IPS DF 19.7 (cell line): ENCODE data around the gene PIK3IP1.
"Not testable (repeated sequence)": the region's sequence is repeated elsewhere in the genome, so short reads cannot be mapped to it uniquely, and the experiment has no call there.

ENCODE experiments used
- DNase-seq: peaks from one replicate; pipeline ENCODE4 v3.0.0-alpha.2; 2013; ENCODE audit warnings: low read depth, low spot score

Gene PIK3IP1

DNA sequence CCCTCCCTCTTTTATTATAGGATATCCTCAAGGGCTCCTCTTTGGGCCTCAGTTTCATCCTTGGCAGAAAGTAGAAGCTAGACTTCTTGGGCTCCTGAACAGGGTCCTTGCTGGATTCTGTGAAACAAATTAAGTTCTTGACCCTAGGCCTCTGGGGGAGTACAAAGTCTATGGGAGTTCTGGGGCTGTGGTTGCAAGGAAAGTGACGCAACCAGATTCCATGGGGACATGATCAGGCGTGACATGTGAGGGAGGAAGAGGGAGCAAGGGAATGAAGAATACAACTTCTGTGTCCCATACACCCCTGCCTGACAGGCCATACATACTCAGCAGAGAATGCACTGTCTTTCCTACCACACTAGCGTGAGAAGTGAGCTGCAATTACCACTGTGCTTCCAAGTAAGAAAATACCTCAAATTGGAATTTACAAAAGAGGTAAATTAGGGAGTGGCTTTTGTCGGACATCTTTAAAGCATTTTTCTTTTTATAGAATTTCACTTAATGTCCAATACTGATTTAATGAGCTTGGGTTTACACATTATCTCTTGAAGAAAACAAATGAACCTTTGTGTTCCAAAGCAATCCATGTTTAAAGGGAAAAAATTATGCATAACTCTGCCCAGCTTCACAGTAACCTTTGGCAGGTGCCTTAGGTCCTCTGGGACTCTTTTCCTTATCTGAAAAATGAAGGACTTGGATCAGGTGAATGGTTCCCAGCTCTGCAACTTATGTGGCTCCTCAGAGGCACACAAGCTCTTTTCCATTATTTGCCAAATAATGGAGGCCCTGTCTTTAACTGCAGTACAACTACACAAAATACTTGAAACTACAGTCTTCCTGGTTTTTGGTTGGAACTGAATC lies 41.3 kb downstream of the PIK3IP1 start:
- no peak for DNase-seq

- DNase-seq: no peak
Observed at GRCh38 chr22:31248965-31249958, 43.0 kb downstream of the PIK3IP1 start.

GRCh38 chr22:31248138-31248745 lies 44.0 kb downstream of the PIK3IP1 start:
- peak; percentile 78 for DNase-seq

DNA sequence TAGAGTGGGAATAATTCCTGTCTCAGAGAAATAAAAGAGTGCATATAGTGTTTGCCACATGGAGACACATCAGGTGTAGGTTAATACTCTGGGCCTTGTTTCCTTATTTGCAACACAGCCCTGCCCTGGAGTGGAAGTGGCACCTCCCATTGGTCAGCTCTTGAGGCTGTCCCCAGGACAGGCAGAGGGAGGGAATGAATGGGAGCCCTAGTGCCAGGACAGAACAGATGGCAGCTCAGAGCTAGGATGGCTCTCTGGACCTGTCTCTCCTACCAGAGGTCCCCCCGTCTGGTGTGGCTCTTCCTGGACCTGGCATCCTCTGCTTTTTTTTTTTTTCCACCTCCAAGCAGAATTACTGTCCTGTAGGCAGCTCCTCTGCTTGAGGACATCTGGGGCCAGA lies 44.6 kb downstream of the PIK3IP1 start:
- no peak for DNase-seq

GRCh38 chr22:31246687-31247086 lies 45.6 kb downstream of the PIK3IP1 start:
- DNase-seq: no peak

- not testable (repeated sequence) for DNase-seq
Observed at GRCh38 chr22:31245998-31246397, 46.3 kb downstream of the PIK3IP1 start.

GRCh38 chr22:31244943-31245451 lies 47.3 kb downstream of the PIK3IP1 start:
- DNase-seq: no peak

DNA sequence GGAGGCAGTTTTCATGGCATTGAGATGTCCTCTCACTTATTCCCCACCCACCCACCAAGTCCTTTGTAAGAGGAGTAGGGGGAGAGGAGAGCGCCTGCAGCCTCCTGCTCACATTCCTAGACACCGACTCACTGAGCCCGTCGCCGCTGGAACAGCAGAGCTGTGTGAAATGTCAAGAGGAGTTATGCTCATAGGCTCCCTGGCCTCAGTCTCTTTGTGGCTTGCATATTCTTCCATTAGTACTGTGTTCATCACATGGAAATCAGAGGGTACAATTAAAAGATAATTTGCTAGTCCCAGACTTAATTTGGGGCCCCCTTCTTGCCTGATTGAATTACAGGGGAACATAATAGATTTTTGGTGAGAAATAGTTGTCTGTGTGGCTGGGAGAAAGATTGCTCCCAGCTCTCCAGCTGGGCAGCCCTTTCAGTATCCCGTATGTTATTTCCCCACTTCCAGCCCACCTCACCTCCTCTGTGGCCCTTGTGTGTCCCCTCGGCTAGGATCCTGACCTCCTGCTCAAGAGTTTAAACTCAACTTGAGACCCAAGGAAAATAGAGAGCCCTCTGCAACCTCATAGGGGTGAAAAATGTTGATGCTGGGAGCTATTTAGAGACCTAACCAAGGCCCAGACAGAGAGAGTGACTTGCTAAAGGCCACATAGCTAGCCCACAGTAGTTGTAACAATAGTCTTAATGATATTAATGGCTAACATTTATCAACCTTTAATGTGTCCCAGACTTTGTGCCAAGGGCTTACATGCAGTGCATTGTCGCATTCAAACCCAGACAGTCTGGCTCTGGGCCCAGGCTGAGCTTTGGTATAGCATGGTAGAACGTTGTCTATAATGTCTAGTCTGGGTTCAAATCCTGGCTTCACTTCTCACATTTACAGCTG lies 48.0 kb downstream of the PIK3IP1 start:
- DNase-seq: no peak

DNA sequence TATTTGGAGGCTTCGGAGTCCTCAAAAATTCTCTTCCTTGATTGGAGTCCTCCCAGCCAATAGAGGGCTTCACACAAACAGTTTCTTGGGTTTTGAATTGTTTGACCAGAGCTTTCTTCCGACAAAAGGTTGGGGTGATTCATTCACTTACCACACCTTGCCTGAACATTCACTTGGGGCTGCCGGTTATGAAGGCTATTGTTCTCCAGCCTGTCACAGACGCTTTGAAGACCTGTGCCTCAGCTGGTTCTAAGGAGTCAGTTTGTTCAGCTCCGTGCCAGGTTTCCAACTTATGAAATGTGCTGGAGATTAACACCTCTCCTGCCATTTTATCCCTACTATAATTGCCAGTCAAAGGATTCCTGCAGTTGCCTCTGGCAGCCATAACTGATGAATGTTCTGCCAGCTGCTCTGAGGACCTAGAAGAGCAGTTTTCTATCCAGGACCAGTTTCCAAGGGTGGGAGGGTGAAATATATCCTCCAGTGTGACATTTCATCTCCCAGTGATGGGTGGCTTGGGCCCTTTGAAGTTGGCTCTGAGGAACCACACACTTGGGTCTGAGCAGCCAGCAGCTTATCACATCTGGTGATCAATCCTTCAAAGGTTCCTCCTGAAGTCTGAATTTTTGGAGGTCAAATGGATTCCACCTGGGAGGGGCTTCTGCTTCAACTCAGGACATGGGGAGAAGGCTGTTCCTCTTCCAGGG lies 48.8 kb downstream of the PIK3IP1 start:
- DNase-seq: no peak

DNA sequence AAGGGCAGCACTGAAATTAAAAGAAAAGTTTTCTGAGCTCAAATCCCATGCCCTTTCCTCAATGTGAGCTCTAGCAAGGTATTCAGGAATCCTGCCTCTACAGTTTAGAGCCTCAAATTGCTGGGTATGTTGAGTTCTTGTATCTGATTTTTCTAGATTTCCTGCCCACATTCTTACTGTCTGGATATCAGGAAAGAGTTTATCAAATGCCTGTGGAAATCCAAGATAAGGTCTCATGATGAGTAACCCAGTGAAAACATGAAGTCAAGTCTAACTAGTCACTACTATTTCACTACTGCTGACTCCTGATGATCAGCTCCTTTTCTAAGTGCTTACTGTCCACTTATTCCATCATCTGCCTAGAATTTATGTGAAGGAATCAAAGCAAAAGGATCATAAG lies 50.4 kb downstream of the PIK3IP1 start:
- no peak for DNase-seq

DNA sequence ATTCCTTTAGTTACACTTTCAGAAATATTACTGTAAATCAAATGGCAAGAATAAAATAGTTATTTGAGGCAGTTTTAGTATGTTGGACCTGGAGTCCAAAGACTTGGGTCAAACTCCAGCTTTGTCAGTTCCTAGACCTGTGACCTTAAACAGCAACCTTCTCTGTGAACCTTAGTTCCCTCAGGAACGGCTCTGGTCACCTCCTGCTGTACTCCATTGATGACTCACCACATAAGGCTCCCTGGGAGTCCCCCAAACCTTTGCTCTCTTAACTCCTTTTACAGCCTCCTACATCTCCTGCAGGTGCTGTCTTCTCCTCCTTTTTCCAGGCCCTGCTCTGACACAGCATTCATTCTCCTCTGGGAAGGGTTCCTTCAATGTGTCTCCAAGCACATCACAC lies 51.1 kb downstream of the PIK3IP1 start:
- no peak for DNase-seq

- DNase-seq: no peak
Observed at GRCh38 chr22:31239771-31240370, 52.4 kb downstream of the PIK3IP1 start.

DNA sequence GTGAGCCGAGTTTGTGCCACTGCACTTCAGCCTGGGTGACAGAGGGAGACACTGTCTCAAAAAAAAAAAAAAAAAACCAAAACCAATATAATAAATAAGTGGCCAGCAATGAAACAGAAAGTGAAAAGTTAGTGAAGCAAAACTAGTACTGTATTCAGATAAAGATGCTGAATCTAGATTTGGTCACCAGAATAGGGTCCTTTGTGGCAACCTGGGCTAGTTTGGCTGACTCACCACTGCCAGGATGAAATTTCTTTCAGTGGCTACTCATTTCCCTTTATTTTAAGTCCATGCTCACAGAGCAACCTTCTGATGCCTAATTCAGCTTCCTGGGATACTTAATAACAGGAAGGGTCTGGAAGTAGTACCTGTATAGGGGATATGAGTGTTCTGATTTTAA lies 54.2 kb downstream of the PIK3IP1 start:
- no peak for DNase-seq

DNA sequence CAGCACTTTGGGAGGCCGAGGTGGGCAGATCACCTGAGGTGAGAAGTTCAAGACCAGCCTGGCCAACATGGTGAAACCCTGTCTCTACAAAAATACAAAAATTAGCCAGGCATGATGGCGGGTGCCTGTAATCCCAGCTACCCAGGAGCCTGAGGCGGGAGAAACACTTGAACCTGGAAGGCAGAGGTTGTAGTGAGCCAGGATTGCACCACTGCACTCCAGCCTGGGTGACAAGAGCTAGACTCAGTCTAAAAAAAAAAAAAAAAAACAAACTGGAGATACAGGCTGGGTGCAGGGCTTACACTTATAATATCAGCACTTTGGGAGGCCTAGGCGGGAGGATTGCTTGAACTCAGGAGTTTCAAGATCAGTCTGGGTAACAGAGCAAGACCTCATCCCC lies 56.2 kb downstream of the PIK3IP1 start:
- not testable (repeated sequence) for DNase-seq

GRCh38 chr22:31235081-31235480 lies 57.2 kb downstream of the PIK3IP1 start:
- no peak for DNase-seq

GRCh38 chr22:31233001-31233400 lies 59.3 kb downstream of the PIK3IP1 start:
- DNase-seq: no peak
